OCI-LY1 (cell line): Measurements from ENCODE around the gene MAGI1.

Source experiments
- H2AFZ ChIP-seq: fragments of 200-600 bp; sonication (generic), shearing (Covaris generic); 2 replicates; pipeline ENCODE4 v1.6.0; 2014; ENCODE audit warnings: antibody characterized with exemption, mild to moderate bottlenecking, low read length
- H3F3A ChIP-seq: fragments of 200-600 bp; sonication (generic), shearing (Covaris generic); 2 replicates; pipeline ENCODE4 v1.6.0; 2014; ENCODE audit warnings: mild to moderate bottlenecking, antibody characterized with exemption, low read length, moderate library complexity; ENCODE audit not compliant: insufficient read depth
- H3K27ac ChIP-seq: fragments of 200-600 bp; sonication (generic); 2 replicates; pipeline ENCODE4 v1.5.1; 2014; ENCODE audit warnings: low read length, mixed run types, mild to moderate bottlenecking, low read depth; ENCODE audit not compliant: poor library complexity, severe bottlenecking
- H3K27me3 ChIP-seq: fragments of 200-600 bp; sonication (generic); 2 replicates; pipeline ENCODE4 v1.6.0; 2014; ENCODE audit warnings: antibody characterized with exemption, mild to moderate bottlenecking, low read length, moderate library complexity; ENCODE audit not compliant: insufficient read depth
- H3K36me3 ChIP-seq: fragments of 200-600 bp; sonication (generic); 2 replicates; pipeline ENCODE4 v1.6.1; 2014; ENCODE audit warnings: mild to moderate bottlenecking, antibody characterized with exemption, low read length, moderate library complexity, mixed read lengths; ENCODE audit not compliant: insufficient read depth
- H3K4me1 ChIP-seq: fragments of 200-600 bp; sonication (generic); 2 replicates; pipeline ENCODE4 v1.5.1; 2014; ENCODE audit warnings: mild to moderate bottlenecking, low read length, moderate library complexity; ENCODE audit not compliant: insufficient read depth, severe bottlenecking
- H3K4me2 ChIP-seq: fragments of 200-600 bp; sonication (generic), shearing (Covaris generic); 2 replicates; pipeline ENCODE4 v1.6.1; 2014; ENCODE audit warnings: low read length
- H3K4me3 ChIP-seq: fragments of 200-600 bp; sonication (generic); 2 replicates; pipeline ENCODE4 v1.5.1; 2014; ENCODE audit warnings: low read length, low read depth, mild to moderate bottlenecking, mixed read lengths; ENCODE audit not compliant: poor library complexity, severe bottlenecking
- H3K79me2 ChIP-seq: fragments of 200-600 bp; shearing (Covaris generic); 2 replicates; pipeline ENCODE4 v1.6.1; 2016; ENCODE audit warnings: mixed run types, low read length, mixed read lengths; ENCODE audit not compliant: insufficient read depth
- H3K9ac ChIP-seq: fragments of 200-600 bp; sonication (generic), shearing (Covaris generic); 2 replicates; pipeline ENCODE4 v1.6.1; 2014; ENCODE audit warnings: mild to moderate bottlenecking, low read length, mixed read lengths
- H3K9me2 ChIP-seq: fragments of 200-600 bp; sonication (generic), shearing (Covaris generic); 2 replicates; pipeline ENCODE4 v1.6.1; 2014; ENCODE audit warnings: low read depth, mild to moderate bottlenecking, low read length, mixed read lengths
- H3K9me3 ChIP-seq: fragments of 200-600 bp; shearing (Covaris generic); 2 replicates; pipeline ENCODE4 v1.6.1; 2014; ENCODE audit warnings: low read length, mixed read lengths
- H4K20me1 ChIP-seq: fragments of 200-600 bp; sonication (generic), shearing (Covaris generic); 2 replicates; pipeline ENCODE4 v1.6.0; 2016; ENCODE audit warnings: mild to moderate bottlenecking, low read length; ENCODE audit not compliant: insufficient read depth
- CTCF ChIP-seq: fragments of 200-600 bp; sonication (generic), shearing (Covaris generic); IDR thresholded peaks from 2 replicates; pipeline ENCODE4 v1.5.1; 2017; ENCODE audit warnings: mild to moderate bottlenecking, antibody characterized with exemption, low read length, moderate library complexity, mixed read lengths
- EZH2 ChIP-seq: fragments of 200-600 bp; sonication (generic), shearing (Covaris generic); IDR thresholded peaks from 2 replicates; pipeline ENCODE4 v1.8.0; 2017; ENCODE audit warnings: borderline replicate concordance, mixed run types, mild to moderate bottlenecking, antibody characterized with exemption, low read length, moderate library complexity, mixed read lengths

Gene MAGI1

GRCh38 chr3:65655061-65655460, 383.7 kb downstream of the MAGI1 start:
- TF ChIP-seq EZH2 (no peak), CTCF (no peak)
- H4K20me1 ChIP-seq: no peaks in the 10 kb centered on the region
- no peak overlapping the region for H2AFZ ChIP-seq
- no peaks in the 10 kb centered on the region for H3K9me2 ChIP-seq
- no peak overlapping the region for H3K27ac ChIP-seq
- no peaks in the 10 kb centered on the region for H3K79me2 ChIP-seq
- no peak overlapping the region for H3K4me3 ChIP-seq
- H3K9me3 ChIP-seq: no peaks in the 10 kb centered on the region
- H3F3A ChIP-seq: no peaks in the 10 kb centered on the region
- no peaks in the 10 kb centered on the region for H3K36me3 ChIP-seq
- no peak overlapping the region for H3K9ac ChIP-seq
- no peak overlapping the region for H3K4me2 ChIP-seq
- H3K4me1 ChIP-seq: no peaks in the 10 kb centered on the region
- H3K27me3 ChIP-seq: no peaks in the 10 kb centered on the region

- Histone ChIP-seq H3K79me2 (no peaks in the 10 kb centered on the region), H4K20me1 (no peaks in the 10 kb centered on the region), H3F3A (no peaks in the 10 kb centered on the region), H3K27me3 (no peaks in the 10 kb centered on the region), H3K9me2 (no peaks in the 10 kb centered on the region), H3K36me3 (no peaks in the 10 kb centered on the region), H3K9ac (no peak overlapping the region), H3K27ac (no peak overlapping the region), H3K4me2 (no peak overlapping the region), H3K9me3 (no peaks in the 10 kb centered on the region), H2AFZ (no peak overlapping the region), H3K4me3 (no peak overlapping the region), H3K4me1 (no peaks in the 10 kb centered on the region)
- TF ChIP-seq EZH2 (no peak), CTCF (no peak)
These were observed 385.0 kb downstream of the MAGI1 start for GRCh38 chr3:65653731-65654130.

GRCh38 chr3:65650247-65650646, 388.5 kb downstream of the MAGI1 start:
- Histone ChIP-seq H3K36me3 (no peaks in the 10 kb centered on the region), H3K27ac (no peak overlapping the region), H3K4me2 (no peak overlapping the region), H3K79me2 (no peaks in the 10 kb centered on the region), H4K20me1 (no peaks in the 10 kb centered on the region), H3K4me3 (no peak overlapping the region), H3K9me2 (no peaks in the 10 kb centered on the region), H3K27me3 (no peaks in the 10 kb centered on the region), H3K9ac (no peak overlapping the region), H2AFZ (no peak overlapping the region), H3K9me3 (no peaks in the 10 kb centered on the region), H3F3A (no peaks in the 10 kb centered on the region), H3K4me1 (no peaks in the 10 kb centered on the region)
- TF ChIP-seq CTCF: no peak
- TF ChIP-seq EZH2: no peak
